Panc1 (cell line): ENCODE measurements around the gene INO80D. TPM values are rescaled to one million over a fixed set of nuclear protein-coding genes. Genes with fewer than 3 reads are reported as not detected.

Source experiments
- ATAC-seq: fragments of 200-7000 bp; cut with Tn5 transposase; 2 replicates; pipeline ENCODE4 v1.9.1; 2020; ENCODE audit warnings: mild to moderate bottlenecking, moderate library complexity
- BruUV-seq: library from RNA; stranded (reverse); fragments of 400-500 nt; replicated peaks from 2 replicates; lab custom pipeline; 2021; lab: Mats Ljungman, UMichigan
- CTCF ChIA-PET: fragments of 300-600 bp; sonication (Branson Sonifier 250); formaldehyde crosslinking; loops from one replicate; lab custom pipeline; 2022; ENCODE audit warnings: antibody characterized with exemption; lab: Charles Lee
- POLR2A ChIA-PET: fragments of 300-600 bp; sonication (Branson Sonifier 250); formaldehyde crosslinking; loops from one replicate; lab custom pipeline; 2022; ENCODE audit warnings: antibody characterized with exemption; lab: Charles Lee
- DNase-seq: peaks from one replicate; pipeline ENCODE4 v3.0.0-alpha.2; 2010; ENCODE audit warnings: low read depth, low spot score
- H3K27ac ChIP-seq: 2 replicates; pipeline ENCODE4 v1.5.1; 2011; ENCODE audit warnings: mild to moderate bottlenecking, low read length, inconsistent platforms
- H3K27me3 ChIP-seq: fragments of 200-500 bp; sonication (Bioruptor generic); 2 replicates; pipeline ENCODE4 v1.6.0; 2014; ENCODE audit warnings: low read length, inconsistent platforms; ENCODE audit not compliant: control insufficient read depth, insufficient read depth
- H3K36me3 ChIP-seq: fragments of 200-500 bp; sonication (Bioruptor generic); 2 replicates; pipeline ENCODE4 v1.5.1; 2014; ENCODE audit warnings: inconsistent platforms, mild to moderate bottlenecking, low read length, moderate library complexity; ENCODE audit not compliant: control insufficient read depth, insufficient read depth
- H3K4me1 ChIP-seq: 2 replicates; pipeline ENCODE4 v1.5.1; 2011; ENCODE audit warnings: inconsistent platforms, mild to moderate bottlenecking, low read length, moderate library complexity; ENCODE audit not compliant: control insufficient read depth, insufficient read depth
- H3K4me3 ChIP-seq, 2 experiments: 2 replicates each; pipeline ENCODE4 v1.5.1; 2011 to 2012; ENCODE audit warnings: low read depth in 2 of 2, low read length in 2 of 2, mild to moderate bottlenecking in 2 of 2, inconsistent platforms in 1 of 2, moderate library complexity in 1 of 2
- H3K9me3 ChIP-seq: fragments of 200-500 bp; sonication (Bioruptor generic); 2 replicates; pipeline ENCODE4 v1.5.1; 2014; ENCODE audit warnings: low read depth, mild to moderate bottlenecking, inconsistent platforms, low read length, moderate library complexity; ENCODE audit not compliant: control insufficient read depth, insufficient read depth
- CTCF ChIP-seq: fragments of 450-650 bp; IDR thresholded peaks from 2 replicates; pipeline ENCODE4 v1.5.1; 2017; ENCODE audit warnings: mild to moderate bottlenecking
- POLR2AphosphoS5 ChIP-seq: IDR thresholded peaks from 2 replicates; pipeline ENCODE4 v1.6.1; 2012; ENCODE audit warnings: mild to moderate bottlenecking, low read depth, low read length, moderate library complexity
- SIN3A ChIP-seq: IDR thresholded peaks from 2 replicates; pipeline ENCODE4 v1.6.1; 2012; ENCODE audit warnings: low read depth, mild to moderate bottlenecking, low read length, moderate library complexity, borderline replicate concordance; ENCODE audit not compliant: insufficient read depth
- TCF7L2 ChIP-seq: IDR thresholded peaks from 2 replicates; pipeline ENCODE4 v1.6.1; 2011; ENCODE audit warnings: mild to moderate bottlenecking, low read depth, low read length, inconsistent platforms
- in situ Hi-C: cut with HindIII; loops from 2 replicates; pipeline ENCODE4 v1.10.0; 2016; ENCODE audit warnings: low sequenced_read_pairs, low pct_unique_long_range_greater_than_20kb
- intact Hi-C: fragments of 100-400 bp; cut with micrococcal nuclease; formaldehyde crosslinking; loops from one replicate; pipeline ENCODE4 v1.10.0; 2022; ENCODE audit not compliant: unreplicated experiment
- total RNA-seq: library from RNA; stranded (reverse); gene quantifications from one replicate; pipeline ENCODE4 v1.2.1, GENCODE V29; 2021; ENCODE audit not compliant: unreplicated experiment
- TF ChIP-seq, protein P1 (sequence below), 2 experiments: IDR thresholded peaks; 2 replicates each; pipeline ENCODE4 v1.6.1; 2011 to 2012; ENCODE audit warnings: low read depth in 2 of 2, control low read depth in 1 of 2, low read length in 1 of 2, mild to moderate bottlenecking in 1 of 2, moderate library complexity in 1 of 2; ENCODE audit not compliant: insufficient read depth in 1 of 2

Gene INO80D
- total RNA-seq, 1 experiment from 2014 or later, result 17.9 TPM

DNA sequence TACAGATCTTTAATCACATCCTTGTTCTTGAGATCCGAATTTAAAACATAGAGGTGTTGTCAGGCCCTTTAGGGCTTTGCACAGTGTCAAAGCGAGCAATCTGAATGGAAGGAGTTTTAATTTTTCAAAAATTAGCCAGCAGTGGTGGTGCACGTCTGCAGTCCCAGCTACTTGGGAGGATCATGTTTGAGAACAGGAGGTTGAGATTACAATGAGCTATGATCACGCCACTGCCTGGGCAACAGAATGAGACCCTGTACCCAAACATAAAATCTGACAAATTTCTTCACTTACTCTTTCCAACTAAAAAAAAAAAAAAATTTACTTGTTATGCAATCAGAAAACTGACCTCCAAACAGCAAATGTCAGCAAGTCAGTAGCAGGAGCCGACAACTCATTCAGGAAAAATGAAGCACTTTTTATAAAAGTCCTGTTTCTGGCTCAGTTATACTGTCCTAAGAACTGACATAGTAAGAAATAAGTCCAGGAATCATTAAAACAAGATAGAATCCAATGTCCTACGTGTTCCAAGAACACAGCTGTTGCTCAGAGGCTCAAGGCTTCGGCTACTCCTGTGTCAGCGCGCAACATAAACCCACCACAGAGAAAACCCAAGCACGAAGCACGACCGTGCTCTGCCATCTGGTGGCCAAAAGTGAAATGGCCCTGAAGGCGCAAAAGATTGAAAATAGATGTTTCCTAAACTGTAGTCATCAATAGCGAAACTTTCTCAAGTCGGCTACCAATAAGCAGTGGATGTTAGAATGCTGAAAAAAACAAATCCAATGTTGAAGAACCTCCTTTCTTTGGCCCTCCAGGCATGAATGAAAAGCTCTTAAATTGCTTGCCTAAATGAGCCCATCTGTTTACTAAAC lies 138.1 kb downstream of the INO80D start:
- DNase-seq (no peak), ATAC-seq (peak; percentile 80)
- Histone ChIP-seq H3K27ac (no peak overlapping the region), H3K9me3 (no peaks in the 10 kb centered on the region), H3K4me1 (no peaks in the 10 kb centered on the region), H3K4me3 (no peak overlapping the region), H3K36me3 (no peaks in the 10 kb centered on the region), H3K27me3 (no peaks in the 10 kb centered on the region; the same call in 1 of the 2 replicates)
- in situ Hi-C loops, result no loop called here
- ChIA-PET POLR2A (no interaction called here), CTCF (interaction anchor here (0.7 kb wide), 3 partner anchors 22 to 371 kb away, joined by 3 to 4 read pairs (median 4); no protein-coding TSS in a partner anchor)
- intact Hi-C loops, result no loop called here
- TF ChIP-seq CTCF (peak; percentile 95), POLR2AphosphoS5 (no peak)
- no TSS peak for BruUV-seq

DNA sequence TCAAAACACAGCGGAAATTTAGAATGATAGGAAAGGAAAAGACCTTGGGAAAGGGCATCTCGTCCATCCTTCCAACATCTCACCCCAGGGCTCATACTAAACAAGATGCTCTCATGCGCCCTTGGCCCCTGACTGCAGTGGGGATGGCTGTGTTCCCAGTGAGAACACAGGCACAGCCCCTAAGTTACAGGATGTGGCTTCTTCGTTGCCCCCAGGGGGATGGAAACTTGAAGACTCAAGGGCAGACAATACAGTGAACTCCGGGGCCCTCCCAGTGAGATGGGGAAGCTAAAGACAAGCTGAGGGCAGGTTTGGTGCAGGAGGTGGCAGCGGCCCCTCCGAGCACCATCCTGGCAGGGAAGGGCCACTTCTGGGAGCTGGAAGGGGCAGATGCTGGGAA lies 139.7 kb downstream of the INO80D start:
- Histone ChIP-seq H3K4me3 (no peak overlapping the region), H3K9me3 (no peaks in the 10 kb centered on the region), H3K4me1 (no peaks in the 10 kb centered on the region), H3K36me3 (no peaks in the 10 kb centered on the region), H3K27me3 (no peaks in the 10 kb centered on the region; the same call in 1 of the 2 replicates), H3K27ac (no peak overlapping the region)
- ChIA-PET CTCF (no interaction called here), POLR2A (no interaction called here)
- no TSS peak for BruUV-seq
- ATAC-seq, result no peak
- no peak for DNase-seq
- no peak for TF ChIP-seq TCF7L2
- TF ChIP-seq POLR2AphosphoS5, result no peak
- TF ChIP-seq, protein P1, sequence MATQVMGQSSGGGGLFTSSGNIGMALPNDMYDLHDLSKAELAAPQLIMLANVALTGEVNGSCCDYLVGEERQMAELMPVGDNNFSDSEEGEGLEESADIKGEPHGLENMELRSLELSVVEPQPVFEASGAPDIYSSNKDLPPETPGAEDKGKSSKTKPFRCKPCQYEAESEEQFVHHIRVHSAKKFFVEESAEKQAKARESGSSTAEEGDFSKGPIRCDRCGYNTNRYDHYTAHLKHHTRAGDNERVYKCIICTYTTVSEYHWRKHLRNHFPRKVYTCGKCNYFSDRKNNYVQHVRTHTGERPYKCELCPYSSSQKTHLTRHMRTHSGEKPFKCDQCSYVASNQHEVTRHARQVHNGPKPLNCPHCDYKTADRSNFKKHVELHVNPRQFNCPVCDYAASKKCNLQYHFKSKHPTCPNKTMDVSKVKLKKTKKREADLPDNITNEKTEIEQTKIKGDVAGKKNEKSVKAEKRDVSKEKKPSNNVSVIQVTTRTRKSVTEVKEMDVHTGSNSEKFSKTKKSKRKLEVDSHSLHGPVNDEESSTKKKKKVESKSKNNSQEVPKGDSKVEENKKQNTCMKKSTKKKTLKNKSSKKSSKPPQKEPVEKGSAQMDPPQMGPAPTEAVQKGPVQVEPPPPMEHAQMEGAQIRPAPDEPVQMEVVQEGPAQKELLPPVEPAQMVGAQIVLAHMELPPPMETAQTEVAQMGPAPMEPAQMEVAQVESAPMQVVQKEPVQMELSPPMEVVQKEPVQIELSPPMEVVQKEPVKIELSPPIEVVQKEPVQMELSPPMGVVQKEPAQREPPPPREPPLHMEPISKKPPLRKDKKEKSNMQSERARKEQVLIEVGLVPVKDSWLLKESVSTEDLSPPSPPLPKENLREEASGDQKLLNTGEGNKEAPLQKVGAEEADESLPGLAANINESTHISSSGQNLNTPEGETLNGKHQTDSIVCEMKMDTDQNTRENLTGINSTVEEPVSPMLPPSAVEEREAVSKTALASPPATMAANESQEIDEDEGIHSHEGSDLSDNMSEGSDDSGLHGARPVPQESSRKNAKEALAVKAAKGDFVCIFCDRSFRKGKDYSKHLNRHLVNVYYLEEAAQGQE (IDR thresholded peaks at IDR 0.05; ENCODE audit: insufficient read depth in 1 of 2, low read depth in 2 of 2, low read length in 1 of 2), result no peak
- TF ChIP-seq SIN3A, result no peak
- no peak for TF ChIP-seq CTCF
- intact Hi-C loops (no loop called here), in situ Hi-C loops (no loop called here)

Other genes starting within 250 kb of the INO80D start
- gene NDUFS1, start 73.3 kb upstream of the INO80D start, total RNA-seq, result 106 TPM
- 523 TPM for gene EEF1B2, start 73.7 kb upstream of the INO80D start, total RNA-seq
- gene ZDBF2, start 188.5 kb upstream of the INO80D start, total RNA-seq, result 4.2 TPM